Measurements from ENCODE around the gene PEAK1.
A peak's percentile ranks its signal among the peaks of the same experiment; 100 is the strongest.

PEAK1 gene

DNA sequence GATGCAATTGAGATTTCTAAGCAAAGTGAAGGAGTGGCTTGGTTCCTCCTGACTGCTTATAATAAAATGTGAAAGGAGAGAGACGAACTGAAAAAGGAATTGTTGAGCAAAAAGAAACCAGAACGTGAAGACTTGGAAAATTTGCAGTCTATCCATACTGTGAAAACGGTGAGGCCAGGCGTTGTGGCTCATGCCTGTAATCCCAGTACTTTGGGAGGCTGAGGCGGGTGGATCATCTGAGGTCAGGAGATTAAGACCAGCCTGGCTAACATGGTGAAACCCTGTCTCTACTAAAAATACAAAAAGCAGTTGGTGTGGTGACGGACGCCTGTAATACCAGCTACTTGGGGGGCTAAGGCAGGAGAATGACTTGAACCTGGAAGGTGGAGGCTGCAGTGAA is 292.3 kb downstream of the PEAK1 start:
- DNase-seq (ENCODE audit: low spot score): no peak

GRCh38 chr15:77126529-77127326 is 293.2 kb downstream of the PEAK1 start:
- DNase-seq (ENCODE audit: low spot score): no peak

GRCh38 chr15:77123854-77124253 is 296.1 kb downstream of the PEAK1 start:
- no peak for DNase-seq (ENCODE audit: low spot score)

DNA sequence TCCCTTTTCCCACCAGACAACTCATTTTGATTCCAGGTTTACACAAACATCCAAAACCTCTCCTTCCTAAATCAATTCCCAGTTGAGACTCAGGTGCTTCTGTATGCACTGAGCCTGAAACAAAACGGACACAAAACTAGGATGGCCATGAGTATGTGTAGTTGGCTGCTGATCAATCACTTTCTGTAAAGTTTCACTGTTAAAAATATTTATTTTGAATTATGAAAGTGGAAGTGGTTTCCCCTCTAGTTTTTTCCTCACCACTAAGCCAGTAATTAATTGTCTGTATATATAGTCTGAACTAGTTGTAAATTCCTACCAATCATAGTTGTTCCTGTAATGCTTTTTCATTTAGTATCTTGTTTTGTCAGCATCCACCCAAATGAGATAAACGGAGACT is 297.3 kb downstream of the PEAK1 start:
- no peak for DNase-seq (ENCODE audit: low spot score)

- no peak for DNase-seq (ENCODE audit: low spot score)
Measured at GRCh38 chr15:77121599-77121998, 298.3 kb downstream of the PEAK1 start.

GRCh38 chr15:77120576-77120975 is 299.3 kb downstream of the PEAK1 start:
- no peak for DNase-seq (ENCODE audit: low spot score)

DNA sequence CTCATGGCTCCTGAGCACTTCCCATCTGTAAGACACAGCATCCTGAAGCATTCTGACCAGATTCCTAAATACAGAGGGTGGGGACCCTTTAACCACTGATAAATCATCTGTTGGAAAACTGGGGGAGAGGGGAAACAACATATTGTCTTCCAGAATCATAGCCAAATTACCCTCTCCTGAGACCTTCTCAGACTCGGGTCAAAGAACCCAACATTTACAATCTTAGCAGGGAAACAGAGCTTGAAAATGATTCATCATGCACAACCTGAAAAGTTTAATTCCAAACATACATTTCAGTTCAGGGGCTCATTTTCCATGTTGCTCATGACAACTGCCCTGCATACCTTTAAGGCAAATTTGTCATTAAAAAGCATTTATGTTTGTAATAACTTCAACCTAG is 300.5 kb downstream of the PEAK1 start:
- no peak for DNase-seq (ENCODE audit: low spot score)

- peak; percentile 91 for DNase-seq (ENCODE audit: low spot score)
Measured at GRCh38 chr15:77118882-77119321, 301.0 kb downstream of the PEAK1 start.

DNA sequence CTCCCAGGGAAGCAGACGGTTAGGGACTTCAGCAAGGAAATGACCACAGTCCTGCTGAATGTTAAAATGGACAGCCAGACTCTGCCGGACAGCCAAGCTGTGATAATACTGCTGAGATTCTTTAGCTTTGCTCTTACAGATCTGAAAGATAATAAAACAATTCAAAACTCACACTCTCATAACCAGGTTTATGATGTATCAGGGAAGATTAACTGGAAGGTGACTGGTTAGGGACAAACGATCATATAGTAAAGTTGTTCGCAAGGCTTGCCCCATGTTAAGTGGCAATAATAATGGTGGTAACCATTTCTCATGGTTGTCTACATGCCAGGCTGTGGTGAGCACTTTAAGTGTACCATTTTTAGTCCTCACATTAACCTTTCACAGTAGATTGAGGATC is 304.7 kb downstream of the PEAK1 start:
- DNase-seq (ENCODE audit: low spot score): no peak

- no peak for DNase-seq (ENCODE audit: low spot score)
Measured at GRCh38 chr15:77112838-77113504, 306.9 kb downstream of the PEAK1 start.

- no peak for DNase-seq (ENCODE audit: low spot score)
Measured at GRCh38 chr15:77111789-77112188, 308.1 kb downstream of the PEAK1 start.

- peak; percentile 54 for DNase-seq (ENCODE audit: low spot score)
Measured at GRCh38 chr15:77107531-77108355, 312.2 kb downstream of the PEAK1 start.

DNA sequence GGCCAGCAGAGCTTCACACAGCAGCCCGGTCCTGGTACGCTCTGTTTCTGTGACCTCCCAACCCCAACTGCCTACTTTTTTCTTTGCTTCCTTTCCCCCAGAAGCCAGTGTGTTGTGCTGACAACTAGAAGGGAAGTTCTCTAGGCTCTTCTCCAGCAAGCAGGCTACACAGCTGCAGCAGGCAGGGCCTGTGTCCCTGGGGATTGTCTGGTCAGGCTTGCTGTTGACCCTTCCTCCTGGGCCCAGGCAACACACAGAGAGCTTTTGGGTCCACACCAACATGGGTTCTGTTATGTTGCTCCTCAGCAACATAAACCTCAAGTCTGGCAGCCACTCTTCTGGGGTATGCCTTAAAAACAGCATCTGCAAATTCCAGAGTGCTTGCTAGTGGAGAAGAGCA is 312.8 kb downstream of the PEAK1 start:
- DNase-seq (ENCODE audit: low spot score): peak; percentile 29

GRCh38 chr15:77104155-77104554 is 315.7 kb downstream of the PEAK1 start:
- no peak for DNase-seq (ENCODE audit: low spot score)

DNA sequence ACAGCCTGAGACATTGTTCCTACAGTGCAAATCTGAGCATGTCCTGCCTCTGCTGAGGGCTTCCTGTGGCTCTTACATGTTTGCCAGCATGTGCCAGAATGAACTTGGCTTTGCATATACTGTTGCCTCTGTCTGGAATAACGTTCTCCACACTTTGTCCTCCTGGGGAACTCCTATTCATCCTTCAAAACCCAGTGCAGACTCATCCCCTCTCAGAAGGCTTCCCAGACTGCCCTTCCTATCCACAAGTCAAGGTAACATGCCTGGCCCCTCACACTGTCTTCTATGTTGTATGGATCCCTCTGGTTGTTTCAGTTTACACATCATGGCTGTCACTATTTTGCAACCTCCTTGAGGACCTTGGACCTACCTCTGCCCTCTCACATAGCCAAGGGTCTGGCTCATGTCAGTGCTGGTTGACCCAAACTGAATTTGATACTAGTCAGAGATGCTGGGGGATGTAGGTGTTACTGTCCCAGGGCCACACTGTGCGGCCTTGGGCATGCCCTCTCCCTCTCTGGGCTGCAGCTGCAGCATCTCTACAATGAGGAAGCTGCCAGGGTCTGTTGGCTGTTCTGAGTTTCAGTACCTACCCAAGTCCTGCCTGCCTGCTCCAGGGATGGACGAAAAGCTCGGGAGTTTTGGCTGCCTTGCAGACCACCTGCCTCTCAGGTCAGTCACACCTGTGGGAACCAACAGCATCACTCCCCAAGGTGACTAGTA is 320.0 kb downstream of the PEAK1 start:
- DNase-seq (ENCODE audit: low spot score): no peak

DNA sequence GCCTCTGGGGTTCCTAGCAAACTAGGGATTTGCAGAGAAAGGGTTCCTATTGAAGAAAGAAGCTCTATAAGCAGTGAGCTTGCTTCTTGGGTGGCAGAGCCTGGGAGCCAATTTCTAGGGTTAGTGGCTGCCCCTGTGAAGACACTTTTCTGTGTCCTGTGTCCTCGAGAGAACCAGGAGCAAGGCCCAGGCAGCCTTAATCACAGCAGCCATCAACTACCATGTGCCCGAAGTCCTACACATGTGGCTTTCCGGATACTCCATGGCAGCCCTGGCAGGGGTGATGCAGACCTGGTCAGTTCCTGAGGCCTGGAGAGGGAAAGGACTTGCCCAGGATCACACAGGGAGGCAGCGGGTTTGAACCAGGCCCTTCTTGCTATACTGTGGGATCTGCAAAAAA is 321.3 kb downstream of the PEAK1 start:
- no peak for DNase-seq (ENCODE audit: low spot score)

DNA sequence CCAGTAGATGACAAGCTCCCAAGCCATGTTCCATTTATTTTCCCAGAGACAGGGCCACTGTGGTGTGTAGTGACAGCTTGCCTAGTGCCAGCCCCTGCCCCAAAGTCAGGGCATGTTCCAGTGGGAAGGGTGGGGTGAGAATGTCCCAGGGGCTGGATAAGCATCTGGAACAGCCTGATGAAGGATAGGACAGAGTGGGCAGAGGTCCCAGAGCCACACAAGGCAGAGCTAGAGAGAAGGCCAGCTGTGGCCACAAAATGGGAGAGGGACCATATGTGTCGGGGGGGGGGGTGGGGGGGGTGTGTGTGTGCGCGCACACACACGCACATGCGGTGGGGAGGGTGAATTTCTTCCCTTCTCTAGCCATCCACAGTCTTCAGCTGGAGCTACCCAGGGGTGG is 322.0 kb downstream of the PEAK1 start:
- no peak for DNase-seq (ENCODE audit: low spot score)

DNA sequence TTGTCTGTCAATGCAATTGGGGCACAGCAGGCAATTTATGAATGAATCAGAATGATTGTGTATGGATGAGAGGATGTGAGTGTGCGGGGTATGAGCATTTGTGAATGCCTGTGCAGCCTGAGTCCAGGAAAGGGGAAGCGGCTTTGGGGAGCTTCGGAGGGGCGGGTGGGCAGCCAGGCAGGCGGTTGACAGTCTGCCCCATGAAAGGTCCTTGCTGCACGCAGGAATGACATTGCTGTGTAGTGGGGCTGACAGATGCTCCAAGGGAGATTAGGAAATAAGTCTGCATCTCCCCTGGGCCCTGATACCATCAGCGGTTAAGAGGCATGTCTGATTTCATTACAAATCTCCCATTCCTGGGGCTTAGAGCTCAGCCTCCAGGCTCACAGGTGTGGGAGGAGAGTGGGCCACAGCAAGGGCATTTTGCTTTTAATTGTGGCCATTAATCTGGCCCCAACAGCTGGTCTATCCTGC is 322.6 kb downstream of the PEAK1 start:
- no peak for DNase-seq (ENCODE audit: low spot score)

DNA sequence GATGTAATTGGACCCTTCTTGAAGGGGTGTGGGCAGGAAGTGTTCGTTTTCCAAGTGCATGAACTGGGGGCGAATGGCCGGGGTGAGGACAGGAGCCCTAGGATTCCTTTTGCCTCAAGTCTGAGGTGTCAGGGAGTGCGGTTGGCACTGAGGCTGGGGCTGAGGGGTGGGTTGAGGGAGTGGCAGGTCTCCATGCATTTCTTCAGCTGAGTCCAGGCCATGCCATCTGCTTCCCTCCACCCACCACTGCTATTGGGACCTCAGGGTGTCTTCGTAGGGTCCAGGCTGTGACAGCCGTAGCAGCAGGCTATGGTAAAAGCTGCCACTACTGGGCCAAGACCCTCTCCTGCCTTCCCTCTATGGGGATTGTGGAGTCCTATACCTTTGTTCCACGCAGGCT is 323.4 kb downstream of the PEAK1 start:
- no peak for DNase-seq (ENCODE audit: low spot score)

- no peak for DNase-seq (ENCODE audit: low spot score)
Measured at GRCh38 chr15:77096138-77096537, 323.8 kb downstream of the PEAK1 start.

DNA sequence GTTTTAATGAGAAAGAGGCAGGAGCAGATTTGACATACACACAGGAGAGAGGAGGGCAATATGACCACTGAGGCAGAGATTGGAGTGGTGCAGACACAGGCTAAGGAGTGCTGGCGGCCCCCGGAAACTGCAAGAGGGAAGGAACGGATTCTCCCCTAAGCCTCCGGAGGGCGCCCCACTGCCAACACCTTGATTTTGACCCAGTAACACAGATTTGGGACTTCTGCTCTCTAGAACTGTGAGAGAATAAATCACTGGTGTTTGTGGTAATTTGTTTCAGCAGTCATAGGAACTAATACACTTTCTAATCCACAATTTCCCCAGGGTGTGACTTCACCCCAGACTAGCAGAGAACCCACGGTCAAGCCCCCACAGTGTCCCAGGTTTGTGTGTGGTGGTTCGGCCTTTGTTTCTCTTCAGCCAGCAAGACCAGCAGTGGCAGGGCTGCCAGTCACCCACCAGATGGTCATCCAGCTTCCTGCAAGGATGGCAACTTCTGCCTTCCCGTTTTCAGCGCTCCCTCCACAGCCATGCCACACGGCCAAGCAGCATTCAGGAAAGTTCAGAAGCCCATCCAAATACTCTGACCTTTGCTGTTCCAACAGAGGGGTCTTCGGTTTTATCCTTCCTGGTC is 325.4 kb downstream of the PEAK1 start:
- no peak for DNase-seq (ENCODE audit: low spot score)

Data from pons (tissue), 1 donor.